ENCODE data around the gene LCN6. TPM values are rescaled to one million over a fixed set of nuclear protein-coding genes. Genes with fewer than 3 reads are reported as not detected.
"Not testable (repeated sequence)": the region's sequence is repeated elsewhere in the genome, so short reads cannot be mapped to it uniquely, and the experiment has no call there.

LCN6 gene
- total RNA-seq, 2 donors from 2014 or later: 6.4 to 9.3 TPM

- no peak overlapping the region for H3K4me3 ChIP-seq
- DNase-seq (ENCODE audit: low spot score): no peak
Measured at GRCh38 chr9:136707011-136707410, 41.3 kb downstream of the LCN6 start.

GRCh38 chr9:136705564-136705963, 42.8 kb downstream of the LCN6 start:
- DNase-seq (ENCODE audit: low spot score): no peak

More at GRCh38 chr9:136707011-136707410, 41.3 kb downstream of the LCN6 start:
- Histone ChIP-seq H3K36me3 (no peaks in the 10 kb centered on the region), H3K27me3 (no peaks in the 10 kb centered on the region), H3K27ac (no peak overlapping the region), H3K9me3 (no peaks in the 10 kb centered on the region), H3K4me1 (peaks cover 0 to 5% of the 10 kb centered on the region in 2 donors)
- no peak for TF ChIP-seq CTCF (IDR thresholded peaks at IDR 0.05)

GRCh38 chr9:136704741-136705140, 43.6 kb downstream of the LCN6 start:
- H3K4me1 ChIP-seq; H3K9me3 ChIP-seq; H3K4me3 ChIP-seq; H3K36me3 ChIP-seq; DNase-seq (ENCODE audit: low spot score); H3K27ac ChIP-seq; H3K27me3 ChIP-seq: not testable (repeated sequence)

More at GRCh38 chr9:136705564-136705963, 42.8 kb downstream of the LCN6 start:
- no peaks in the 10 kb centered on the region for H3K4me1 ChIP-seq
- H3K27ac ChIP-seq: no peak overlapping the region
- no peaks in the 10 kb centered on the region for H3K9me3 ChIP-seq
- H3K4me3 ChIP-seq: no peak overlapping the region
- TF ChIP-seq CTCF (IDR thresholded peaks at IDR 0.05): no peak
- H3K36me3 ChIP-seq: no peaks in the 10 kb centered on the region
- no peaks in the 10 kb centered on the region for H3K27me3 ChIP-seq

GRCh38 chr9:136703276-136703860, 45.0 kb downstream of the LCN6 start:
- Histone ChIP-seq H3K27ac (no peak overlapping the region), H3K9me3 (no peaks in the 10 kb centered on the region), H3K36me3 (no peaks in the 10 kb centered on the region), H3K27me3 (no peaks in the 10 kb centered on the region), H3K4me1 (no peaks in the 10 kb centered on the region), H3K4me3 (no peak overlapping the region)
- DNase-seq (ENCODE audit: low spot score): no peak
- TF ChIP-seq CTCF (IDR thresholded peaks at IDR 0.05): no peak

- H3K27me3 ChIP-seq: no peaks in the 10 kb centered on the region
- no peak overlapping the region for H3K27ac ChIP-seq
- H3K4me3 ChIP-seq: no peak overlapping the region
- DNase-seq (ENCODE audit: low spot score): no peak
- H3K36me3 ChIP-seq: no peaks in the 10 kb centered on the region
- H3K9me3 ChIP-seq: no peaks in the 10 kb centered on the region
- no peaks in the 10 kb centered on the region for H3K4me1 ChIP-seq
- no peak for TF ChIP-seq CTCF (IDR thresholded peaks at IDR 0.05)
Measured at GRCh38 chr9:136701668-136702053, 46.7 kb downstream of the LCN6 start.

GRCh38 chr9:136700959-136701667, 47.2 kb downstream of the LCN6 start:
- H3K4me1 ChIP-seq: no peaks in the 10 kb centered on the region
- no peak for TF ChIP-seq CTCF (IDR thresholded peaks at IDR 0.05)
- DNase-seq (ENCODE audit: low spot score): no peak
- H3K27me3 ChIP-seq: no peaks in the 10 kb centered on the region
- H3K36me3 ChIP-seq: no peaks in the 10 kb centered on the region
- no peak overlapping the region for H3K4me3 ChIP-seq
- no peaks in the 10 kb centered on the region for H3K9me3 ChIP-seq
- H3K27ac ChIP-seq: no peak overlapping the region

Data from right atrium auricular region (tissue), 2 donors.